Stimulated activated CD8-positive, alpha-beta memory T cell treated with anti-CD3 and anti-CD28 coated beads, Interleukin-4, amount 100 ng/mL, for 48 hours (primary cell): ENCODE measurements around the gene PIGP.
"Not testable (repeated sequence)": the region's sequence is repeated elsewhere in the genome, so short reads cannot be mapped to it uniquely, and the experiment has no call there.

Experiments used
- DNase-seq: peaks from one replicate; pipeline ENCODE4 v3.0.0-alpha.2; 2020

The PIGP gene

DNA sequence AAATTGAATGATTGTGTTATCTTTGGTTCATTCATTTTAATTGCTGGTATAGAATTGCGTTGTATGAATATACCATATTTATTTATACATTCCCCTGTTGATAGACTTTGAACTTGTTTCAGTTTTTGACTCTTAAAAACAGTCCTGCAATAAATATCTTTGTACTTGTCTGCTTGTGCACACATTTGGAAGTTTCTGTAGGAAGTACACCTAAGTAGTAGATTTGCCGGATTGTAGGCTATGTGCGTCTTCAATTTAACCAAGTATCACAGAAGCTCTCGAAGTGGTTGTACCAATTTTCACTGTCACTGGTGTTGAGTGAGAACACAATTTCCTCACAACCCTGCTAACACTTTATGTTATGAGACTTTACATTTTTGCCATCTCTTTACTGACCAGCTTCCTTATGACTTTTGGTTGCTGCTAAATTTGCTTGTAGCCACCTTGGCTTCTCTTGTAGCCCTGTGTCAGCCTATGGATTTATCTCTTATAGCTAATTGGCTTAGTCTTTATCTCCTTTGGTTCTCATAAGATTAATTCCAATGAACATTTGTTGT, 2.4 kb upstream of the PIGP start:
- no peak for DNase-seq

- DNase-seq = no peak
These were observed 1.7 kb upstream of the PIGP start for GRCh38 chr21:37074546-37074945.

DNA sequence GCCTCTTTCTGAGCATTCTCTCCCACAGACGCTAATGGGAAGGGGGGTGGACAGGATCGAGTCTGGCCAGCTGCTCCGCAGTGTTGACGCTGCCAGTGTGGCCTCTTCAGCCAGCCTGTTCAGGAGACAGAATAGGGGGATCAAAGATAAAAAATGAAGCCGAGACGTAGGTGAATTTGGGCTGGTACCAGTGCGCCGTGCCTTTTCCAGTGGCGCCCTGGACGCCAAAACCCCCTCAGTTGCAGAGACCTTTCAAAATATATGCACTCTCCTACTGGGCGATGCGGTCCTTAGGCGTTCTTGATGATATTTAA, 1.3 kb upstream of the PIGP start:
- no peak for DNase-seq

- DNase-seq = peak; percentile 71
These were observed 736 bp upstream of the PIGP start for GRCh38 chr21:37073417-37074196.

DNA sequence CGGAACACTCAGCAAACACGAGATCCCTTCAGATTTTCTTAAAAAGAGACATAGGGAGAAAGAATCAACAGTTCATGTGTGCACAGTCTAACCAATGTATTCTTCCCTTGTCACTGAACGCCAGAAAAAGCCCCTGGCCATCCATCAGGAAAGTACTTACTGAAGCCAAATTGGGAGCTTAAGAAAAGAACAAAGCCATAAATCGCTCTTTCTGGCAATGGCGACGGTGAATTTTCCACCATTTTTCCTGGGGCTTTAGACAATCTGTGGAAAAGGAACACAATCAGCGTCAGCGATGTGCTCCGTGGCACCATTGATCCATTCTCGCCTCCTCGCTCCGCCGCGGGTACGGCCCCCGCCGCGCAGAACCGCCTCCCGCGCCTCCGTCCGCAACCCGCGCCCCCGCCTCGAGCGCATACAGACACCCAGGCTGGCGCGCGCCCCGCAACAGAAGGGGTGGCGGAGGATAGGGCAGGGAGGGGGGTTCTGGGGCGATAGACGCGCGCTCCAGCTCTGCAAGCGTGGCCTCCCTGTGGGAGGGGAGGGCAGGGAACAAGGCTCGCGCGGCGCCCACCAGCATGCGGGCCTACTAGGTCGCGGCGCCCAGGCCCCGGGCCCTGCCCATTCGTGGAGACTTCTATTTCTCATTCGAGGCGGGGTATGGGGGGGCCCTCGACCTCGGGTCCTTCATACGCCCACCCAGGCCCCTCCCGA, 440 bp downstream of the PIGP start:
- DNase-seq = no peak

DNA sequence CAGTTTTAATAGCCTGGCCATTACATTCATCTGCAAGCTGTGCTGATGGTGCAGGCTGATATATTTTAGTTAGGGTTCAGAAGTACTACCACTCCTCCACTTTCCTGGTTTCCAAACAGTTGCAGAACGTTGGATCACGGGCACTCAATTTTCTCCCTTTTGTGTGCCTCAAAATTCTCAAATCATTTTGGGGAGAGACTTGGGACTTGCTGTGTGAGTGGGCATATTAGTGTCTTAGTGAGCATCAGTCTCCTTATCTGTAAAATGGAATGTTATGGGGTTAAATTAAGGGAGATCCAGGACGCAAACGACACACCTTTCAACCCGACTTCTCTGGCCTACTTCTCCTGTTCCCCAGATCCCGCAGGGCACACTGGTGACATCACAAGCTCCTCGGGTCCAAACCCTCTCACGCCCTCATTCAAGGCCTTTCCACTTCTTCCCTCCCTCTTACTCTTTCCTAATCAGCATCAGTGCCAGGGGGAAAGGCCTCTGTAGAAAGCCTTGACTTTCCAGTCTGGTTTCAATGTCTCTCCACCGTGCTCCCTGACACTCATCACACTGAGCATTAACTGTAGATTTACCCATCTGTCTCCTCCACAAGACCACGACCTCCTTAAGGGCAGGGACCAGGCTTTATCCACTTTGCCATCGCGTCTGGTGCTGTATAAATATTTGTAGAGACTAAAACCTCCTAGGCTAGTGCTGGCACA, 1.2 kb downstream of the PIGP start:
- DNase-seq = peak; percentile 32

GRCh38 chr21:37065561-37066177, 7.2 kb downstream of the PIGP start:
- no peak for DNase-seq

DNA sequence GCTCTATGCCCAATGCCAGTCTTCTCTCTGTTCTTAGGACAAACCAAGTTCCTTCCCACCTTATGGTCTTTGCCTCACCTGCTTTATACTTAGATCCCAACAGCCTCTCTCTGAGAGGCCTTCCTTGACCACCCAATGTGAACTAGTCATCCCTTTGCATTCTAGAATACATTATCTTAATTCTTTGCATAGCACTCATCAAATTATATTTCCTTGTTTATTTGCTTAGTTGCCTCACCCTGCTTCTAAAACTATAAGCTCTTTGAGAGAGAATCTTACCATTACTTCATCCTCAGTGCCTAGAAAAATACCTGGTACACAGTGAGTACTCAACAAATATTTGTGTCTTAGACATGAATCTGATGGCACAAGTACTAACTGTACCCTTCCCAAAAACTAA, 8.0 kb downstream of the PIGP start:
- DNase-seq = no peak

- DNase-seq = no peak
These were observed 9.4 kb downstream of the PIGP start for GRCh38 chr21:37063433-37063832.

DNA sequence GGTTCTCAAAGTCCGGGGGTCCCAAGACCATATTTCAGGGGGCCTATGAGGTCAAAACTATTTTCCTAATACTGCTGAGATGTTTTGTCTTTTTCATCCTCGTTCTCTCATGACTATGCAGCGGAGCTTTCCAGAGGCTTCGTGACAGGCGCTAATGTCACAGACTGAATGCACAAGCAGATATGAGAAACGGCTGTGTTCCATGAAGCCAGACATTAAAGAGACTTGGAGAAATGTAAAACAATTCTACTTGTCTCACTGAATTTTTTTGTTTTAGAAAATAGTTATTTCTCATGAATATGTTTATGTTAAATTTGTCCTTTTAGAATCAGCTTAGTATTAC, 10.3 kb downstream of the PIGP start:
- DNase-seq = no peak

DNA sequence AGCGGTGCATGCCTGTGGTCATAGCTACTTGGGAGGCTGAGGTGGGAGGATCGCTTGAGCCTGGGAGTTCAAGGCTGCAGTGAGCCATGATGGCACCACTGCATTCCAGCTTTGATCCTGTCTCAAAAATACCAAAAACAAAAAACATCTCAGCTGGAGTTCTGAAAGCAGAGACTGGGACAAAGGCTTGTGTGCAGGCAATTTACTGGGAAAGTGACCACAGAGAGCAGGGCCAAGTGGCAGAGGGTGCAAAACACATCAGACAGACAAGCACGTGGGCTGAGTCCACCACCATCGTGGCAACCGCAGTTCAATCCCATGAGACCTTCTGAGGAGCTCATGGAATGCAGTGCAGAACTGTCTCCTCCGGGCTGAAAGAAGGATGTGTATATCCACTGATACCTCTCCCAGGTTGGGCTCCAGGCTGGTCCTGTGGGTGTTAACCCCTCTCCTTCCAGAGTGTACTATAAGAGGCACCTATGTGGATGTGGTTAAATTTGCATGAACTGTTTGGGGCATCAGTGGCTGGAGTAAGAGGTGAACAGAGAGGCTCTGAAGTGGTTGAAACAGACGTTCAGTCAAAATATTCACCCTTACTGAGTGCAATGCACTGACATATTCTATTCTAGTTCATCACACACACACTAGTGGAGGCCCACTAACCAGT, 10.8 kb downstream of the PIGP start:
- no peak for DNase-seq

- DNase-seq = peak; percentile 37
These were observed 12.6 kb downstream of the PIGP start for GRCh38 chr21:37060296-37060695.

DNA sequence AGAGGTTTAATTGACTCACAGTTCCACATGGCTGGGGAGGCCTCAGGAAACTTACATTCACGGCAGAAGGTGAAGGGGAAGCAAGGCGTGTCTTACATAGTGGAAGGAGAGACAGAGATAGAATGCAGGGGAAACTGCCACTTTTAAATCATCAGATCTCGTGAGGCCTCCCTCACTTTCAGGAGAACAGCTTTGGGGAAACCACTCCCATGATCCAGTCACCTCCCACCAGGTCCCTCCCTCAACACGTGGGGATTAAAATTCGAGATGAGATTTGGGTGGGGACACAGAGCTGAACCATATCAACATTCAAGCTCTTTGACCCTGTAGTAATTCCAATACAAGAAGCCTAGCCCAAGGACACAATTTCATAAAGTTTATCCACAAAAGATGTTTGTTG, 13.7 kb downstream of the PIGP start:
- DNase-seq = no peak

DNA sequence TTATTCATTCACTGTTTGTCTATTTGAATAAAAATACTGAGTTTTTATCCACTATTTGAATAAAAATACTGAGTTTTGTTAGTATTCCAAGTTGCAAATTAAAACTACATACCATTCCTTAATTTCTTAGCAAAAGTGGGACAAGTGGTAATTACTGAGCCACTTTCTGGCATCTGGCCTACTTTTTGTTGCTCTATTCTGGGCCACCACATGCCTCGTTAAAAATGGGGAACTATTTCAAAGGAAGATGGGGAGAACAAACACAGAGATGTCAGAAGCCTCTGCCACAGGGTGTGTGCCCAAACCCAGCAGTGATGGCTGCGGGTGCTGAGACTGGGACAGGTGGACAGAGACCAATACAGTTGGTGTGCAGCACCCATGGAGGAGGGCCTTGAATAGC, 14.6 kb downstream of the PIGP start:
- DNase-seq = no peak

- DNase-seq = no peak
These were observed 15.3 kb downstream of the PIGP start for GRCh38 chr21:37057614-37058013.

DNA sequence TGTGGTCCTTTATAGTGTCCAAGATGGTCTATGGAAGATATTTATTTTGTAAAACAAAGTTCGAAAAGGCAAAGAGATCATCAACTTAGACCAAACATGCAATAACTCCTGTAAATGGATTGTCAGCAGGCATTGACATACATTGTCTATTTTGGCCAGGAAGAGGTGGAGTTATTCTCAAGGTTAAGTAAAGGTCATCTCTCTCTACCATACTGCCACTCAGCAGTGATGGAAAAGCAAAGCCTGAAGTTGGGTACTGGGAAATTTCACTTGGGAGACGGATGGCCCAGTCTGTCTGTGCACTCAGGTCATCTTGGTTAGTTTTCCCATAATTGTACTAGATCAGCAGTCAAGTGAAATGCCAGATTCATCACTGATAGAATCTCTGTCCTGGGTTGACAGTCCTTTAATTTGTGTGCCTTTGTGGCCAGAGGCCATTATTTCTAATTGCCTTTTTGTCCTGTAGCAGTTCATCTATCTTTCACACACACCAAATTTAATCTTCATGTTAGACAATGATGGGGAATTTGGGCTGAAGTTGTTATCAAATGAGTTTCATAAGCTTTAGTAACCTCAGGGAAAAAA, 17.5 kb downstream of the PIGP start:
- DNase-seq = no peak

GRCh38 chr21:37049741-37050140, 23.1 kb downstream of the PIGP start:
- not testable (repeated sequence) for DNase-seq

DNA sequence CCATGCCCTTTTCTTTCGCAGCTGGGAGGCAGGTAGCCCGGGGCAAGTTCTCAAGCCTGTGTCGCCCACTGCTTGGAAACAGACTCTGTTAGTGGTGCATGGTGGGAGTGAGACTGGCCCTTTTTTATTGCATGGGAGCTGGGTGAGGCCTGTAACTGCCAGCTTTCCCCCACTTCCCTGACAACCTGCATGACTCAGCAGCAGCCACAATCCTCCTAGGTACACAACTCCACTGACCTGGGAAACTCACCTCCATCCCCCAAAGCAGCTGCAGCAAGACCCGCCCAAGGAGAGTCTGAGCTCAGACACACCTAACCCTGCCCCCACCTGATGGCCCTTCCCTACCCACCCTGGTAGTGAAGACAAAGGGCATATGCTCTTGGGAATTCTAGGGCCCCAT, 25.8 kb downstream of the PIGP start:
- no peak for DNase-seq

DNA sequence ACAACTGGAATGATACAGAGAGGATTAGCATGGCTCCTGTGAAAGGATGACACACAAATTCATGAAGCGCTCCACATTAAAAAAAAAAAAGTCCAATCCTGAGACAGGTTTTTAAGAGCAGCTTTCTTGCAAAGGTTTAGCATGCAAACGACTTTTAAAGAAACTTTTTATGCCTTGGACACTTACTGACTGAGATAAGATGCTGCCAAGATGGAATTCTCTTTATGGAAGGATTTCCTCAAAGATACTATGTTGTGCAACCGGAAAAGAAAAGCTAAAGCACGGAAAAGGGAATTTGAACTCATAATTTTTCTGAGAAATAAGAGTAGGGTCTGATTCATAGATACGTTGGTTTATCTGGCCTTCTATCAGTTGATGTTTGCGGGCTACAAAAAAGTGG, 27.3 kb downstream of the PIGP start:
- DNase-seq = no peak

DNA sequence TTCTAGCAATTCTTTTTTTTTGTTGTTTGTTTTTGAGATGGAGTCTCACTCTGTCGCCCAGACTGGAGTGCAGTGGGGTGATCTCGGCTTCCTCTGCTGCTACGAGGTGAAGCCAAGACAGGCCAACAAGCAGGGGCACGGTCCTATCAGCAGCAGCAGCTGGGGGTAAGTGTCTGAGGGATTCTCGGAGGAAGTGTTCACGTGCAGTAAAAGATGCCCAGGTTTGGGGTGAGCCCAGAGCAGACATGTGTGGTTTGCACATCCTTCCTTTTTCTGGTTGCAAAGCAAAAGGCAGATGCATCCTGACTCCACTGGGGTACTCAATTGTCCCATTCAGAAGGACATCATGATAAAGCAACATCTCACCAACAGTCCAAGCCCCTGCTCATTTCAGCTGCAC, 27.7 kb downstream of the PIGP start:
- DNase-seq = no peak

GRCh38 chr21:37044643-37045042, 28.2 kb downstream of the PIGP start:
- DNase-seq = no peak

DNA sequence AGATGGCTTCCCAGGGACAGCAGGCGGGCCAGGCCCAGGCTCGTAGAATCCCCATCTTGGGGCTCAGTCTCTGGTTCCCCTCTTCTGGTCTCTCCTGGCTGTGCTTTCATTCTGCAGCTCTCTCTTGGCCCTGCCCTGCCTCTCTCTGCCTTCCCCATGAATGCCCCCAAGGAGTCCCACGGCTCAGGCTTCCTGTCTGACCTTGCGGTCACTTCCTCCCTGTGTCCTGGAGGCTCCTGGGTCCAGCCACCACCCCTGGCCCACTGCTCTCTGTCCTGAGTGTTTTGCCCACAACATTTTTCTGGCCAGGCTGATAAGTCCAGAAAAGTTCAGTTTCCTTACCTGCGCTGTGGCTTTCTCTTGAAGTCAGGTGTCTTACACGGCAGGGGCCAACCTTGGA, 29.1 kb downstream of the PIGP start:
- no peak for DNase-seq
